GM19240 (cell line): ENCODE data around the gene PRRX1.

ENCODE experiments used
- DNase-seq: peaks from one replicate; pipeline ENCODE4 v3.0.0; 2011; ENCODE audit warnings: low spot score; ENCODE audit not compliant: insufficient read length

PRRX1 gene

GRCh38 chr1:170664828-170665612 is 1.1 kb downstream of the PRRX1 start:
- DNase-seq, result no peak

- DNase-seq, result no peak
Measured at GRCh38 chr1:170665629-170666028, 1.7 kb downstream of the PRRX1 start.

- no peak for DNase-seq
Measured at GRCh38 chr1:170666541-170667254, 2.8 kb downstream of the PRRX1 start.

DNA sequence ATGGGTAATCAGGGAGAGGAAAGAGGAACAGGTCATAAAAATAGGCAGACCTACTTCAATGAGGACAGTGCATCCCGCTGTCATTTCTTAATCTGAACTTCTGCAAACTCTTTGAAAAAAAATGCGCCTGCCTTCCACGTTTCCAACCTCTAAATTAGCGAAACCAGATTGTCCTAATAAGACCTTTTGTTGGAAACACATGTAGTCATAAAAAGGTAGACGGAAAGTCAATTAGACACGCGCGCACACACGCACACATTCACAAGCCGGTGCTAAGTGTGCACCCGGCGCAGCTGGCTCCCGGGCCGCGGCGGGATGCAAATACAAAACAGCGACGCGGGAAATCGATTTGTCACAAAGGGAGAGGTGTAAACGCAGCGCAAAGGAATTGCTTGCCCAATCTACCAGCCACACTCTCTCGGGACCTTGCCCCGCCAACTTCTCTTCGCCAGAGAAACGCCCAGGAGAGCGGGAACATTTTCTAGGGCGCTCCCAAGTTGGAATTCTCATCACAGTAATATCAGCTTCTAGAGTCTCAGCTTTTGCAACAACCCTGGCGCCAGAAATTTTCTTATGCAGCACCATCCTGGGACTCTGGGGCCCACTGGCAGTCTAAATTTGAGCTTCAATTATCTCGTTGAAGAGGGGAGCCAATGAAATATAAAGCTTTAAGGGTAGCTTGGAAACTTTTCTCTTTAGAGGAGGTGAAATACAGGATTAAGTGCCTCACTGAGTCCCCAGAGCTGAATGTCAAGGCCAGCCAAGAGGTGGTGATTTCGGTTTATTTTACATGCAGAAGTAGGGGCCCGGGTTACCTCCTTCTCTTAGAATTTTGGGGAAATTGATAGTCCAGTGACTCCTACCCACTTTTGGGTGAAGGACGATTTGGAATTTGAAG is 4.5 kb downstream of the PRRX1 start:
- no peak for DNase-seq

DNA sequence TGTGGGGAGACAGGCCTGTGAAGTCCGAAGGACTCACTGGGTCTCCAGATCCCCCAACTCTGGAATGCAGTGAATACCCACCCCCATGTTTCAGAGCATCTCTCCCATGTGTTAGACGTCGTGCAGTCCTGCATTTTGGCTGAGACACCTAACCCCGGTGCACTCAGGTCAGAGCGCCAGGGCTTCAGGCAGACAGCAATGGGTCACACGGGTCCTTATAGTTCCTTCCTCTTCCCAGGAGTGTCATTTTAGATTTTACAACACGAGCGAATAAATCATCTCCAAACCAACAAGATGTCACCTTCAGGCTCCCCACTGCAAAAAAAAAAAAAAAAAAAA is 5.1 kb downstream of the PRRX1 start:
- no peak for DNase-seq

GRCh38 chr1:170669586-170670530 is 5.9 kb downstream of the PRRX1 start:
- DNase-seq, result no peak

DNA sequence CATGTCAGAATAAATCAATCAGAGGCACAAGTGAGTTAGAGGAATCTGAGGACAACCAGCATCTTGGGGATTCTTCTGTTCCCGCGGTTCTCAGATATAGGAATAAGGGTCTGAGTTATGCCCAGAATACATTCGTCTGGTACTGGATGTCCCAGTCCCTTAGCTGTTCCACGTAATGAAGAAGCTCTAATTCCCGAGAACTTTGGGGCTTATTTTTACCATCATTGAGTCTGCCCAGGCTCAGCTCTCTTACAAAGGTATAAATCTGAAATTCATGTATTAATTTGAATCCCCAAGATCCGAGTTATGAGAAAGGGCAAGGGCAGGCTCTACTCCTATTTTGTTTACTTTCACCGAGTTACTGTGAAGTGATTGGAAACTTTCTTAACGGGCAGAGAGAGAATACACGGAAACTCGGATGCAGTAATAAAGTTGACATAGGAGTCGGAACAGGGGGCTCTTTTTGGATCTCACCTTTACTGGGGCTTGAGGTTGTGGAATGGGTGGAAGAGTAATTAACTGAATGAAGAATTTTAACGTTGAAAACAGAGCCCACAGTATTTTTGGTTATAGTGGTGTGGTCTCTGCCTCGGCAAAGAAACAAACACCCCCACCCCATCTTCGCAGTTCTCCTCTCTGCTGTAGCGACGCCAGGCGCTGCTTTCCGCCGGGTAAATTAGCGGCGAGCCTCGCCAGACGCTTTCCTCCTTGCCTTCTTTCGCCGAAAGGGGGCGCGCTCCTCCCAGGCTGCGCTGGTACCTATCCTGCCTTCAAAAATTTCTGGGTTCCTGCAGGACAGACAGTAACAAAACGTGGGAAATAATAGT is 7.1 kb downstream of the PRRX1 start:
- DNase-seq, result no peak

DNA sequence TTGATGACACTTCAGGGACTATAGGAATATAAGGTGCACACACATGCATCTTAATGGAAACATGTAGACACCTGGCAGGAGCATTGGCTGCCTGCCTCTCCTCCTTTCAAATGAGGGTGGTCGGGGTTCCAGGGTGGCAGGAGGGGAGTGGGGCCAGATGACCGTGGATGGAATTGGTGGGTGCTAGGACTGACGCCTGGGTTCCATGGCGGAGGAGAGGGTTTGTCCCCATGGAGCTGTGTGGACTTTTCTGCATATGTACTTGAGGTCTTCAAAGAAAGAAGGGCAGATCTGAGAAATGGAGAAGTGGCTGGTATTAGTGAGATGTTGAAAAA is 7.7 kb downstream of the PRRX1 start:
- DNase-seq, result no peak

- DNase-seq, result no peak
Measured at GRCh38 chr1:170672316-170672715, 8.4 kb downstream of the PRRX1 start.

DNA sequence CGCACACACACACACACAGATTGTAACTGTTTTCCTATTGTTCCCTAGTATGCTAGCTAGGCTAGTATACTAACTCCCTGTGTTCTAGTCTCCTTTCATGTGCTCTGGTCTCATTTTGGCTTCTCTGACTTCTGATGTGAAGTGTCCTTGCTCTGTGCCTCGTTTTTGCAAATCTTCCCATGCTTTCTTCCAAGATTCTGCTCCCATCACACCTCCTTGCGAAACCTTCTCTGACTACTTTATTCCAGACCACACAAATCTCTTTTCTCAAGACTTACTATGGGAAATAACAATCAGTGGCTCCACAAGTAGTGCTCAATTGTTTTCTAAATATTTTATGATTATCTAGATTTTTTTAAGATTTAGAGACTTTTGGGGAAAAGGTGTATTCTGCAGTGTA is 10.3 kb downstream of the PRRX1 start:
- no peak for DNase-seq

DNA sequence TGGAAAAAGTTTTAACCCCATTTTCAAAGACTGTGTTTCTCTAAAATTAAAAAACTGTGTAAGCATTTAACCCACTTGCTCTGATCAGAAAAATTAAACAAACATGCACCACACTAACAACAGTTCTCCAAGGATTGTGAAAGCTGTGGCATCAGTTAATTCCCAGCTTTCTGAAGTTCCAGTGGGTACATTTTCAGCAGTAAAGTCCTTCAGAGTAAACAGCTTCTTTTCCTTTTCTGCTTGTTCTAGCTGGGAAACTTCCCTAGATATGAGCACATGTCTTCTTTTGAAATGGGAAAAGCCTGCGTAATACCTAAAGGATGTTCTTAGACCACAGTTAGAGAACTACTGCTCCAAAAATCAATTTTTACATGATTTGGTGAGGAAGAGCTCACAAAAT is 11.1 kb downstream of the PRRX1 start:
- DNase-seq, result no peak

GRCh38 chr1:170675865-170676264 is 11.9 kb downstream of the PRRX1 start:
- no peak for DNase-seq

DNA sequence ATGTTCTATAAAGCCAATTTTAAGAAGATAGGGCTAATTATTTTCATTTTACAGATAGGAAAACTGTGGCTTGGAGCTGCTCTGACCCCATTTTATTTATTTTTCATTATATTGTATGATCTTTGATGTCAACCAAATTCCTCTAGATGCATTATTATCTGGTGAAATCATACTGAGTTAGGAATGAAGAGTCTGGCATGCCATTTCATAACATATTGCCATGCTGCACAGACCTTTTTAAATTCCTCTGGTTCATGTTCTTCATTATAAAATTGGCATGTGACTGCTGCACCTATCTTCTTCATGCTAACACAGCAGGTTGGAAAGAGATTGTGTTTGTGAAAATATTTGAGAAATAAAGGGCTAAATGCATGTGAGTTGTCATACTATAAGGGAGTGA is 12.7 kb downstream of the PRRX1 start:
- no peak for DNase-seq

GRCh38 chr1:170678027-170678600 is 14.2 kb downstream of the PRRX1 start:
- no peak for DNase-seq

DNA sequence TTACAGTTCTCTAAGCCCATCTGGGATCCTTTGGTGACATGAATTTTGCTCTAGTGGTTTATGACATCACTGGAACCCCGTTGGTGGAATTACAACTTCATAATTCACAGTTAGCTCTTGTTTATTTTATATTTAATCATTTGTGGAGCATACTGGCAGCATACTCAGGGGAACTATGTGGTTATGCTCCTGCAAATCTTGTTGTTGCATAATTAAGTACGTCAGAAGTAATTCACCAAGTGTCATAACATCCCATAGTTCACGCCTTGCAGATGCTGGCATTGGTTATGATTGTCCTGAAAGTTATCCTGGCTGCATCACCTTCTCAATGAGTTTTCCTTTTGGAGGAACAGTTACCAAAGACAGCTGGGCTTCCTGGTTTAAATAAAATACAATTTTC is 16.5 kb downstream of the PRRX1 start:
- no peak for DNase-seq

- DNase-seq, result no peak
Measured at GRCh38 chr1:170682169-170682568, 18.2 kb downstream of the PRRX1 start.

GRCh38 chr1:170682809-170683208 is 18.9 kb downstream of the PRRX1 start:
- DNase-seq, result no peak

GRCh38 chr1:170685166-170685565 is 21.2 kb downstream of the PRRX1 start:
- DNase-seq, result no peak

- no peak for DNase-seq
Measured at GRCh38 chr1:170686291-170686690, 22.4 kb downstream of the PRRX1 start.

- no peak for DNase-seq
Measured at GRCh38 chr1:170687621-170688020, 23.7 kb downstream of the PRRX1 start.
